ENCODE measurements around the gene MPND.

MPND gene

DNA sequence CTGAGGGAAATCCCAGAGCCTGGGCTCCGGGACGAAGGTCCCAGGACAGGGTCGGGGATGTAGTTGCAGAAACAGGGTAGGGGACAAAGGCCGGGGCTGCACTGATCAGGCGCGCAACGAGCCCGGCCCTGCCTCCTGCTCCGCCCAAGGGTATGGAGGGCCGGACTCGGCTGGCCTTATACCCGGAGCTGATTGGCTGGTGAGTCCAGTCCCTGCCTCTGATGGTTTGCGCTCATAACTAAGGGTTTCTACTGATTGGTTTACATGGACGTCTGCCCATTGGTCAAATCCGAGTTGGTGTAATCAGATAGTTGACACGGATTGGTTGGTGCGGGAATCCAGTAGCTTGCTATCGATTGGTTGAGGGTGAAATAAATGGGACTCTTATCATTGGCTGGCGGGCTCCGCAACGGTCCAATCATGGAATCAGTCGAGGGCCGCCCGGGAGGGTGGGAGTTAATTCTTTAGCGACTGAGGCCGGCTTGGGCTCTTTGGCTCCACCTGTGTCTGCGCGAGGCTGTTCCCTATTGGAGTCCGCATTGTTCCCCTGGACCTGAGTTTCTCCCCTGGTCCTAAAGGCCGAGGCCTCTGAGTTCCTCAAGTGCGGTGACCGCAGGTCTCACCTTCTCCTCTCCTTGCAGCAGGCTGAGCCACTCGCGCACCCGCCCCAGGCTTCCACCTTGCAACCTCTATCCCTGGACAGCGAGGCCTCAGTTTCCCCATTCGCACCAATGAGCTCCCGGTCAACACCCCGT, 570 bp upstream of the MPND start (continued):
- TF ChIP-seq ZNF518A (tag by site-specific recombination; conservative IDR thresholded peaks at IDR 0.05; ENCODE audit: low read depth) = no peak
- TF ChIP-seq ZNF629 (tag by site-specific recombination; IDR thresholded peaks at IDR 0.05) = peak; percentile 59; the same call in 1 of the 2 replicates
- no peak for TF ChIP-seq AEBP2 (tag by site-specific recombination; IDR thresholded peaks at IDR 0.05; ENCODE audit: borderline replicate concordance)
- TF ChIP-seq, protein P1, sequence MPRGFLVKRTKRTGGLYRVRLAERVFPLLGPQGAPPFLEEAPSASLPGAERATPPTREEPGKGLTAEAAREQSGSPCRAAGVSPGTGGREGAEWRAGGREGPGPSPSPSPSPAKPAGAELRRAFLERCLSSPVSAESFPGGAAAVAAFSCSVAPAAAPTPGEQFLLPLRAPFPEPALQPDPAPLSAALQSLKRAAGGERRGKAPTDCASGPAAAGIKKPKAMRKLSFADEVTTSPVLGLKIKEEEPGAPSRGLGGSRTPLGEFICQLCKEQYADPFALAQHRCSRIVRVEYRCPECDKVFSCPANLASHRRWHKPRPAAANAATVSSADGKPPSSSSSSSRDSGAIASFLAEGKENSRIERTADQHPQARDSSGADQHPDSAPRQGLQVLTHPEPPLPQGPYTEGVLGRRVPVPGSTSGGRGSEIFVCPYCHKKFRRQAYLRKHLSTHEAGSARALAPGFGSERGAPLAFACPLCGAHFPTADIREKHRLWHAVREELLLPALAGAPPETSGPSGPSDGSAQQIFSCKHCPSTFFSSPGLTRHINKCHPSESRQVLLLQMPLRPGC (tag by site-specific recombination; IDR thresholded peaks at IDR 0.05) = peak; percentile 72; the same call in 1 of the 2 replicates
- no peak for TF ChIP-seq ZNF549 (tag by site-specific recombination; IDR thresholded peaks at IDR 0.05)
- no peak for TF ChIP-seq GLI2 (tag by site-specific recombination; IDR thresholded peaks at IDR 0.05; ENCODE audit: borderline replicate concordance, low read depth)
- TF ChIP-seq ZNF423 (tag by site-specific recombination; IDR thresholded peaks at IDR 0.05) = no peak; the same call in 1 of the 2 replicates
- TF ChIP-seq, protein P2, sequence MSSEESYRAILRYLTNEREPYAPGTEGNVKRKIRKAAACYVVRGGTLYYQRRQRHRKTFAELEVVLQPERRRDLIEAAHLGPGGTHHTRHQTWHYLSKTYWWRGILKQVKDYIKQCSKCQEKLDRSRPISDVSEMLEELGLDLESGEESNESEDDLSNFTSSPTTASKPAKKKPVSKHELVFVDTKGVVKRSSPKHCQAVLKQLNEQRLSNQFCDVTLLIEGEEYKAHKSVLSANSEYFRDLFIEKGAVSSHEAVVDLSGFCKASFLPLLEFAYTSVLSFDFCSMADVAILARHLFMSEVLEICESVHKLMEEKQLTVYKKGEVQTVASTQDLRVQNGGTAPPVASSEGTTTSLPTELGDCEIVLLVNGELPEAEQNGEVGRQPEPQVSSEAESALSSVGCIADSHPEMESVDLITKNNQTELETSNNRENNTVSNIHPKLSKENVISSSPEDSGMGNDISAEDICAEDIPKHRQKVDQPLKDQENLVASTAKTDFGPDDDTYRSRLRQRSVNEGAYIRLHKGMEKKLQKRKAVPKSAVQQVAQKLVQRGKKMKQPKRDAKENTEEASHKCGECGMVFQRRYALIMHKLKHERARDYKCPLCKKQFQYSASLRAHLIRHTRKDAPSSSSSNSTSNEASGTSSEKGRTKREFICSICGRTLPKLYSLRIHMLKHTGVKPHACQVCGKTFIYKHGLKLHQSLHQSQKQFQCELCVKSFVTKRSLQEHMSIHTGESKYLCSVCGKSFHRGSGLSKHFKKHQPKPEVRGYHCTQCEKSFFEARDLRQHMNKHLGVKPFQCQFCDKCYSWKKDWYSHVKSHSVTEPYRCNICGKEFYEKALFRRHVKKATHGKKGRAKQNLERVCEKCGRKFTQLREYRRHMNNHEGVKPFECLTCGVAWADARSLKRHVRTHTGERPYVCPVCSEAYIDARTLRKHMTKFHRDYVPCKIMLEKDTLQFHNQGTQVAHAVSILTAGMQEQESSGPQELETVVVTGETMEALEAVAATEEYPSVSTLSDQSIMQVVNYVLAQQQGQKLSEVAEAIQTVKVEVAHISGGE (tag by site-specific recombination; conservative IDR thresholded peaks at IDR 0.05; ENCODE audit: low read depth) = peak; percentile 66
- TF ChIP-seq ZBTB7A (tag by site-specific recombination; IDR thresholded peaks at IDR 0.05; ENCODE audit: low read depth) = peak; percentile 94
- no peak for TF ChIP-seq ZNF366 (tag by site-specific recombination; conservative IDR thresholded peaks at IDR 0.05)
- TF ChIP-seq ZNF404 (tag by site-specific recombination; IDR thresholded peaks at IDR 0.05) = no peak
- TF ChIP-seq ZNF311 (tag by site-specific recombination; IDR thresholded peaks at IDR 0.05; ENCODE audit: borderline replicate concordance) = no peak
- TF ChIP-seq ZNF449 (tag by site-specific recombination; IDR thresholded peaks at IDR 0.05) = no peak; the same call in 1 of the 2 replicates
- TF ChIP-seq MYNN (tag by site-specific recombination; IDR thresholded peaks at IDR 0.05; ENCODE audit: borderline replicate concordance) = no peak
- peak; percentile 68; the same call in 1 of the 2 replicates for TF ChIP-seq SCRT2 (tag by site-specific recombination; IDR thresholded peaks at IDR 0.05)
- TF ChIP-seq ZBTB17 (tag by site-specific recombination; IDR thresholded peaks at IDR 0.05) = peak; percentile 44; the same call in 1 of the 2 replicates
- peak; percentile 58; the same call in 1 of the 2 replicates for TF ChIP-seq ZBTB1 (tag by site-specific recombination; IDR thresholded peaks at IDR 0.05)
- no peak for TF ChIP-seq ZNF473 (tag by site-specific recombination; IDR thresholded peaks at IDR 0.05)
- TF ChIP-seq ZNF837 (tag by site-specific recombination; IDR thresholded peaks at IDR 0.05) = no peak
- no peak for TF ChIP-seq ZNF624 (tag by site-specific recombination; IDR thresholded peaks at IDR 0.05)
- TF ChIP-seq ZNF221 (tag by site-specific recombination; IDR thresholded peaks at IDR 0.05; ENCODE audit: borderline replicate concordance) = no peak
- peak; percentile 79 for TF ChIP-seq ZNF610 (tag by site-specific recombination; IDR thresholded peaks at IDR 0.05; ENCODE audit: borderline replicate concordance)
- TF ChIP-seq PRDM4 (tag by site-specific recombination; IDR thresholded peaks at IDR 0.05) = 0 out of 2 replicates have a peak, but pooled peaks have one; percentile 47

Measured in HEK293 (cell line).